ENCODE data around the gene MBOAT7.

DNA sequence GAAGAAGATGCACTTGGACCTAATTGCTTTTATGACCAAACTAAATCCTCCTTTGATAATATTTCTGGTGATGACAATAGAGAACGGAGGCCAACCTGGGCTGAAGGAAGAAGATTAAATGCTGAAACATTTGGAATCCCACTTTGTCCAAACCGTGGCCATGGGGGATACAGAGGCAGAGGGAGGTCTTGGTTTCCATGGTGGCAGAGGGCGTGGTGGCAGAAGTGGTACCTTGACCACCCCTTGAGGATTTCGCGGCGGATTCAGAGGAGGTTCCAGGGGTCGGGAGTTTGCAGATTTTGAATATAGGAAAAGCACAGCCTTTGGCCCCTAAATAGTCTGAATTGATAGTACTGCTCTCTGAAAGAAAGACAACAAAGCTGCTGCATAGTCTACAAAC lies 40.7 kb upstream of the MBOAT7 start:
- TF ChIP-seq ZNF274 (IDR thresholded peaks at IDR 0.05; ENCODE audit: low read depth, low read length): no peak
- no peak for TF ChIP-seq SUZ12 (IDR thresholded peaks at IDR 0.05; ENCODE audit: extremely low read depth, insufficient read depth, insufficient read length)
- no peak for TF ChIP-seq YY1 (IDR thresholded peaks at IDR 0.05; ENCODE audit: insufficient read depth, insufficient read length)
